ENCODE results near the gene PSMA4.

Gene PSMA4

GRCh38 chr15:78506971-78507830 is 33.0 kb upstream of the PSMA4 start, which contains the start of gene HYKK:
TSS of gene HYKK (plus strand) at chr15:78507577. CDS start at chr15:78513089, 5,512 bp downstream.
- Histone ChIP-seq H3K18ac (ENCODE audit: low read length) (peak within 1 kb of the TSS; percentile 95), H3K4me1 (ENCODE audit: control insufficient read depth in 2 of 2, insufficient read depth in 1 of 2, low read depth in 1 of 2, low read length in 2 of 2) (peaks cover 2 to 3% of the 10 kb centered on the region in 2 donors), H2AK5ac (ENCODE audit: low read depth, low read length) (no peak within 1 kb of the TSS), H4K8ac (ENCODE audit: low read depth, low read length) (no peak within 1 kb of the TSS), H3K9me3 (replicated peaks in 1 of 2; ENCODE audit: control insufficient read depth in 2 of 2, insufficient read depth in 1 of 2, low read depth in 1 of 2, low read length in 2 of 2) (peaks cover 0 to 3% of the 10 kb centered on the region in 2 donors), H3K4ac (ENCODE audit: low read length) (no peak within 1 kb of the TSS), H3K23ac (ENCODE audit: low read depth, low read length, poor library complexity) (peak within 1 kb of the TSS; percentile 89), H2BK15ac (ENCODE audit: low read length) (no peak within 1 kb of the TSS), H4K91ac (ENCODE audit: low read depth, low read length, poor library complexity) (no peak within 1 kb of the TSS), H2BK5ac (ENCODE audit: low read length) (peak within 1 kb of the TSS; percentile 69), H3K36me3 (replicated peaks in 1 of 2; ENCODE audit: control insufficient read depth in 2 of 2, insufficient read depth in 2 of 2, low read length in 2 of 2) (no peaks in the 10 kb centered on the region), H3K4me2 (ENCODE audit: insufficient read depth, low read length, poor library complexity, severe bottlenecking) (peak within 1 kb of the TSS; percentile 95), H3K27me3 (ENCODE audit: control insufficient read depth in 3 of 3, insufficient read depth in 3 of 3, low read depth in 1 of 3, low read length in 3 of 3) (peaks cover 0 to 29% (median 15%) of the 10 kb centered on the region in 3 experiments), H2BK12ac (ENCODE audit: low read length) (peak within 1 kb of the TSS; percentile 82), H3K9ac (ENCODE audit: low read depth, low read length, poor library complexity) (peak within 1 kb of the TSS; percentile 87), H3K4me3 (ENCODE audit: low read length in 2 of 2) (peak within 1 kb of the TSS; percentile 71 to 92), H2BK120ac (ENCODE audit: low read depth, low read length) (no peak within 1 kb of the TSS), H3K27ac (replicated peaks; ENCODE audit: low read length) (peak within 1 kb of the TSS; percentile 5), H2AFZ (ENCODE audit: low read length) (peak within 1 kb of the TSS; percentile 99), H3K14ac (ENCODE audit: low read length) (peak within 1 kb of the TSS; percentile 71), H3K79me1 (ENCODE audit: low read depth, low read length) (no peaks in the 10 kb centered on the region)
- no CpG with 5 or more reads among the region's 63 CpGs for WGBS, 2 donors (ENCODE audit: extremely low coverage in 2 of 2, insufficient read length in 2 of 2, insufficient replicate concordance in 1 of 2)
- DNase-seq (ENCODE audit: low spot score) = peak; percentile 92

GRCh38 chr15:78507831-78508160 is 32.4 kb upstream of the PSMA4 start:
- Histone ChIP-seq H2BK12ac (ENCODE audit: low read length) (no peak overlapping the region), H2BK120ac (ENCODE audit: low read depth, low read length) (no peak overlapping the region), H3K18ac (ENCODE audit: low read length) (peak overlapping the region; percentile 95), H3K27me3 (ENCODE audit: control insufficient read depth in 3 of 3, insufficient read depth in 3 of 3, low read depth in 1 of 3, low read length in 3 of 3) (peaks cover 0 to 29% (median 15%) of the 10 kb centered on the region in 3 experiments), H3K14ac (ENCODE audit: low read length) (peak overlapping the region; percentile 71), H3K4ac (ENCODE audit: low read length) (no peak overlapping the region), H3K4me1 (ENCODE audit: control insufficient read depth in 2 of 2, insufficient read depth in 1 of 2, low read depth in 1 of 2, low read length in 2 of 2) (peaks cover 2 to 3% of the 10 kb centered on the region in 2 donors), H3K27ac (replicated peaks; ENCODE audit: low read length) (no peak overlapping the region), H3K4me2 (ENCODE audit: insufficient read depth, low read length, poor library complexity, severe bottlenecking) (peak overlapping the region; percentile 93), H3K79me1 (ENCODE audit: low read depth, low read length) (no peaks in the 10 kb centered on the region), H4K8ac (ENCODE audit: low read depth, low read length) (no peak overlapping the region), H3K9ac (ENCODE audit: low read depth, low read length, poor library complexity) (peak overlapping the region; percentile 87), H2BK15ac (ENCODE audit: low read length) (no peak overlapping the region), H3K36me3 (replicated peaks in 1 of 2; ENCODE audit: control insufficient read depth in 2 of 2, insufficient read depth in 2 of 2, low read length in 2 of 2) (no peaks in the 10 kb centered on the region), H3K4me3 (ENCODE audit: low read length in 2 of 2) (peak overlapping the region; percentile 71 to 92), H3K9me3 (replicated peaks in 1 of 2; ENCODE audit: control insufficient read depth in 2 of 2, insufficient read depth in 1 of 2, low read depth in 1 of 2, low read length in 2 of 2) (peaks cover 0 to 3% of the 10 kb centered on the region in 2 donors), H2BK5ac (ENCODE audit: low read length) (peak overlapping the region; percentile 69), H2AK5ac (ENCODE audit: low read depth, low read length) (no peak overlapping the region), H3K23ac (ENCODE audit: low read depth, low read length, poor library complexity) (peak overlapping the region; percentile 89), H2AFZ (ENCODE audit: low read length) (peak overlapping the region; percentile 99), H4K91ac (ENCODE audit: low read depth, low read length, poor library complexity) (no peak overlapping the region)
- no CpG with 5 or more reads among the region's 13 CpGs for WGBS, 2 donors (ENCODE audit: extremely low coverage in 2 of 2, insufficient read length in 2 of 2, insufficient replicate concordance in 1 of 2)
- no peak for DNase-seq (ENCODE audit: low spot score)

DNA sequence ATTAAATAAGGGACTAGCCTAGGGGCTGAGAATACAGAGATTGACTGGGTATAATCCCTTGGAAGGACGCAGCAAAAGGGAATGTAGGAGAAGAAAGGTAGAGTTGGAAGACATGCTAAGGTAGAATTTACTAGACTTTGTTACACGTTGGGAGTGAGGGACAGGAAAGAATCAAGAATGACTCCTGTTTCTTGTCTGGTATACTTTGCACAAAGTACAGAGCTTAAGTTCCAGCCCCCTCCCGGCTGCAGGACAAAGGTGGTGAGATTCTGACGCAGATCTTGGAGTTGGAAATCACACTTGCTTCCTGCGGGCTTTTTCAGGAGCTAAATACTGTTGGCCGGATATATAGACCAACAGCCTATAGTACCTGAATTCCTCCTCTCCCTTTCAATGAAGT is 32.0 kb upstream of the PSMA4 start:
- H4K8ac ChIP-seq (ENCODE audit: low read depth, low read length) = no peak overlapping the region
- H4K91ac ChIP-seq (ENCODE audit: low read depth, low read length, poor library complexity) = no peak overlapping the region
- no peak overlapping the region for H3K18ac ChIP-seq (ENCODE audit: low read length)
- H3K36me3 ChIP-seq (replicated peaks in 1 of 2; ENCODE audit: control insufficient read depth in 2 of 2, insufficient read depth in 2 of 2, low read length in 2 of 2) = no peaks in the 10 kb centered on the region
- peaks cover 2 to 3% of the 10 kb centered on the region in 2 donors for H3K4me1 ChIP-seq (ENCODE audit: control insufficient read depth in 2 of 2, insufficient read depth in 1 of 2, low read depth in 1 of 2, low read length in 2 of 2)
- H2AFZ ChIP-seq (ENCODE audit: low read length) = peak overlapping the region; percentile 99
- peak overlapping the region in 1 of 2 donors; percentile 71 for H3K4me3 ChIP-seq (ENCODE audit: low read length in 2 of 2)
- no CpG with 5 or more reads among the region's 6 CpGs for WGBS, 2 donors (ENCODE audit: extremely low coverage in 2 of 2, insufficient read length in 2 of 2, insufficient replicate concordance in 1 of 2)
- peaks cover 0 to 3% of the 10 kb centered on the region in 2 donors for H3K9me3 ChIP-seq (replicated peaks in 1 of 2; ENCODE audit: control insufficient read depth in 2 of 2, insufficient read depth in 1 of 2, low read depth in 1 of 2, low read length in 2 of 2)
- no peak overlapping the region for H3K4ac ChIP-seq (ENCODE audit: low read length)
- peaks cover 0 to 29% (median 15%) of the 10 kb centered on the region in 3 experiments for H3K27me3 ChIP-seq (ENCODE audit: control insufficient read depth in 3 of 3, insufficient read depth in 3 of 3, low read depth in 1 of 3, low read length in 3 of 3)
- no peak overlapping the region for H2BK12ac ChIP-seq (ENCODE audit: low read length)
- no peak overlapping the region for H3K14ac ChIP-seq (ENCODE audit: low read length)
- H2BK5ac ChIP-seq (ENCODE audit: low read length) = no peak overlapping the region
- H2BK120ac ChIP-seq (ENCODE audit: low read depth, low read length) = no peak overlapping the region
- H3K27ac ChIP-seq (replicated peaks; ENCODE audit: low read length) = no peak overlapping the region
- no peaks in the 10 kb centered on the region for H3K79me1 ChIP-seq (ENCODE audit: low read depth, low read length)
- H2BK15ac ChIP-seq (ENCODE audit: low read length) = no peak overlapping the region
- no peak overlapping the region for H2AK5ac ChIP-seq (ENCODE audit: low read depth, low read length)
- H3K4me2 ChIP-seq (ENCODE audit: insufficient read depth, low read length, poor library complexity, severe bottlenecking) = peak overlapping the region; percentile 93
- H3K23ac ChIP-seq (ENCODE audit: low read depth, low read length, poor library complexity) = no peak overlapping the region
- no peak overlapping the region for H3K9ac ChIP-seq (ENCODE audit: low read depth, low read length, poor library complexity)
- DNase-seq (ENCODE audit: low spot score) = no peak

DNA sequence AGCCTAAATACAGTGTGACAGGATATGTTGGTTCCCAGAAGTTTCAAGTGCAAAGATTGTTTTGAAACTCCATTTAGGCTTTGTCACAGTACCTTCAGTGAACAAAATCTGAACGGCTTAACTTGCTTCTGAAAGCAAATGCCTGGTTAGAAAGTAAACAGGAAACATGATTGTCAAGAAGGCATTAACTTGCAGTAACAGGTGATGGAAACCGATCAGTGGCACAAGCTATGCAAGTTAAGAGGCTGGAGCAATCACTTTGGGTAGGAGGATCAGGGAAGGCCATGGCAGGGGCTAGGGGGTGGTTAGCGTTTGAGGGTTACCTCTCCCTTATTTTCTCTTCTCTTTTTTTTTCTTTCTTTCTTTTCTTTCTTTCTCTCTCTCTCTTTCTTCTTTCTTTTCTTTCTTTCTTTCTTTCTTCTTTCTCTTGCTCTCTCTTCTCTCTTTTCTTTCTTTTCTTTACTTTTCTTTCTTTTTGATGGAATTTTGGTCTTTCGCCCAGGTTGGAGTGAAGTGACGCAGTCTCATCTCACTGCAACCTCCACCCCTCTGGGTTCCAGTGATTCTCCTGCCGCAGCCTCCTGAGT is 30.4 kb upstream of the PSMA4 start:
- Histone ChIP-seq H2BK15ac (ENCODE audit: low read length) (no peak overlapping the region), H3K79me1 (ENCODE audit: low read depth, low read length) (no peaks in the 10 kb centered on the region), H3K27me3 (ENCODE audit: control insufficient read depth in 3 of 3, insufficient read depth in 3 of 3, low read depth in 1 of 3, low read length in 3 of 3) (peaks cover 0 to 29% (median 15%) of the 10 kb centered on the region in 3 experiments), H4K8ac (ENCODE audit: low read depth, low read length) (no peak overlapping the region), H3K4me2 (ENCODE audit: insufficient read depth, low read length, poor library complexity, severe bottlenecking) (no peak overlapping the region), H4K91ac (ENCODE audit: low read depth, low read length, poor library complexity) (no peak overlapping the region), H2BK120ac (ENCODE audit: low read depth, low read length) (no peak overlapping the region), H2AK5ac (ENCODE audit: low read depth, low read length) (no peak overlapping the region), H3K18ac (ENCODE audit: low read length) (no peak overlapping the region), H3K9ac (ENCODE audit: low read depth, low read length, poor library complexity) (no peak overlapping the region), H3K4me1 (ENCODE audit: control insufficient read depth in 2 of 2, insufficient read depth in 1 of 2, low read depth in 1 of 2, low read length in 2 of 2) (peaks cover 2 to 3% of the 10 kb centered on the region in 2 donors), H3K36me3 (replicated peaks in 1 of 2; ENCODE audit: control insufficient read depth in 2 of 2, insufficient read depth in 2 of 2, low read length in 2 of 2) (no peaks in the 10 kb centered on the region), H3K4ac (ENCODE audit: low read length) (no peak overlapping the region), H3K4me3 (ENCODE audit: low read length in 2 of 2) (no peak overlapping the region), H3K9me3 (replicated peaks in 1 of 2; ENCODE audit: control insufficient read depth in 2 of 2, insufficient read depth in 1 of 2, low read depth in 1 of 2, low read length in 2 of 2) (peaks cover 0 to 3% of the 10 kb centered on the region in 2 donors), H3K23ac (ENCODE audit: low read depth, low read length, poor library complexity) (no peak overlapping the region), H2AFZ (ENCODE audit: low read length) (no peak overlapping the region), H3K14ac (ENCODE audit: low read length) (no peak overlapping the region), H3K27ac (replicated peaks; ENCODE audit: low read length) (no peak overlapping the region), H2BK5ac (ENCODE audit: low read length) (no peak overlapping the region), H2BK12ac (ENCODE audit: low read length) (no peak overlapping the region)
- no CpG with 5 or more reads among the region's 6 CpGs for WGBS, 2 donors (ENCODE audit: extremely low coverage in 2 of 2, insufficient read length in 2 of 2, insufficient replicate concordance in 1 of 2)
- no peak for DNase-seq (ENCODE audit: low spot score)
